ENCODE data around the gene NFE2L1.

NFE2L1 gene

DNA sequence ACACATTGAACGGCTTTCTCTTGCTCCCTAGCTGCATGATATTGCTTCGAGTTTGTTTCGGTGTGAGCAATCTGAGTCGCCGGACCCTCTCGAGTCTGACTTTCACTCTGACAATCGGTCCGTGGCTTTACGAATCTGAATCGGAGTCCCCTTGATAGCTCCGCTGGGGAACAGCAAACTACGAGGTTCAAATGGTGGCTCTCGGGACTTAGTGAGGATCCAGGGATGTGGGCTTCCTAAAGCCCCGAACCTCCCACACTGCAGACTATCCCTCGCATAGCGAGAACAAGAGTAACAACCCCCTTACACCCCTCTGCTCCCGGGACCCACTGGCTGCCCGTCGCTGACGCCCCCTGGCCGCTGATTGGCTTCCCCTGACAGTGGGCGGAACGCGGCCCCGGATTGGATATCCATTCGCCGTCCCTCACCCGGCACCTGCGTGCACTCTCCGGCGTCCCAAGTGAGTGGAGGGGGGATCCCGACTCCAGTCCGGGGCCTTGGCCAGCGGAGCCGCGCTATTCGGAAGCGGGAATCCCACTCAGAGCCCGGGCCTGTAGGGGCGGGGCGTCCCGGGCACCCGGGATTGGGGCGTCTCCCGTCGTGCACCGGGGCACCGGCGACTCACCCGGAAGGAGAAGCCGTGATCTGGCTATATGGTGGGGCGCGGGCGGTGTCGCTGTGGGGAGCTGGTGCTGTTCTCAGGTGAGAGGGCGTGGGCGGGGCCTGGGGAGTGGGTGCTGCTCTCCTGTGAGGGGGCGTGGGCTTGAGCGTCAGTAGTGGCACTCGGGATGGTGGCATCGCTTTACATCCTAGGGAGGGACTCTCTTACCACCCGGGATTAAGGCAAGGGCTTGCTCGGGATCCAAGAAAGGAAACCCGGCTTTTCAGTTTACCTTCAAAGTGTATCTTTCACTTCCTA, 59.2 kb downstream of the NFE2L1 start, which contains the start of gene SNX11:
TSS of gene SNX11 (plus strand) at position 630 of the 919 bp plus-strand sequence. CDS start 4,278 bp downstream, outside the sequence.
- peak; percentile 69 to 100 (median 92) for DNase-seq

GRCh38 chr17:48110761-48111160, 62.6 kb downstream of the NFE2L1 start:
- no peak for DNase-seq

All from hypothalamus (tissue), 51 donors.